ENCODE measurements around the gene MPZL2.

- TF ChIP-seq CTCF (IDR thresholded peaks at IDR 0.05) (no peak), POLR2A (IDR thresholded peaks at IDR 0.05) (no peak)
Observed at GRCh38 chr11:118238929-118239328, 25.2 kb downstream of the MPZL2 start.

Measured in adrenal gland (tissue), 5 donors.